DMS153 treated with DMSO at 0.1 percent for 48 hours (cell line): ENCODE measurements around the gene VWA1.
"Not testable (repeated sequence)": the region's sequence is repeated elsewhere in the genome, so short reads cannot be mapped to it uniquely, and the experiment has no call there.

ENCODE experiments used
- DNase-seq: peaks from one replicate; lab custom pipeline; 2025; ENCODE audit not compliant: unreplicated experiment; lab: John Stamatoyannopoulos, UW

The VWA1 gene

GRCh38 chr1:1402901-1403392 is 32.5 kb upstream of the VWA1 start:
- not testable (repeated sequence) for DNase-seq

GRCh38 chr1:1403653-1404052 is 31.8 kb upstream of the VWA1 start:
- no peak for DNase-seq

GRCh38 chr1:1406101-1406820 is 29.2 kb upstream of the VWA1 start:
- DNase-seq: no peak

GRCh38 chr1:1406821-1407635 is 28.5 kb upstream of the VWA1 start, which contains the start of gene MRPL20:
Gene MRPL20 (minus strand): TSS chr1:1407293. CDS start chr1:1407217, 76 bp downstream.
- peak; percentile 91 for DNase-seq

GRCh38 chr1:1407636-1408318 is 27.7 kb upstream of the VWA1 start:
- DNase-seq: no peak

GRCh38 chr1:1410238-1410637 is 25.3 kb upstream of the VWA1 start:
- DNase-seq: not testable (repeated sequence)

GRCh38 chr1:1411626-1412025 is 23.9 kb upstream of the VWA1 start:
- DNase-seq: no peak

GRCh38 chr1:1412311-1412902 is 23.1 kb upstream of the VWA1 start:
- DNase-seq: not testable (repeated sequence)

GRCh38 chr1:1415751-1416150 is 19.7 kb upstream of the VWA1 start:
- DNase-seq: no peak

GRCh38 chr1:1417396-1417795 is 18.1 kb upstream of the VWA1 start:
- DNase-seq: not testable (repeated sequence)

- not testable (repeated sequence) for DNase-seq
Measured at GRCh38 chr1:1417825-1418463, 17.5 kb upstream of the VWA1 start.

GRCh38 chr1:1418464-1419362 is 16.8 kb upstream of the VWA1 start:
- DNase-seq: no peak

GRCh38 chr1:1419363-1419812 is 16.1 kb upstream of the VWA1 start:
- DNase-seq: no peak

- no peak for DNase-seq
Measured at GRCh38 chr1:1419813-1420653, 15.5 kb upstream of the VWA1 start.

GRCh38 chr1:1420654-1421141 is 14.8 kb upstream of the VWA1 start:
- no peak for DNase-seq

- DNase-seq: peak; percentile 98
Measured at GRCh38 chr1:1421147-1421906, 14.2 kb upstream of the VWA1 start, which contains the start of gene ANKRD65. Gene ANKRD65 (minus strand): TSS chr1:1421276. CDS start chr1:1421005, 271 bp downstream.

GRCh38 chr1:1421907-1422464 is 13.5 kb upstream of the VWA1 start:
- DNase-seq: no peak
